HG02938 (cell line): ENCODE data around the gene MOV10.

ENCODE experiments used
- ATAC-seq: cut with Tn5 transposase; IDR thresholded peaks from one replicate; pipeline ENCODE4 v1.9.1; 2021; ENCODE audit warnings: mild to moderate bottlenecking, moderate library complexity; ENCODE audit not compliant: unreplicated experiment

Gene MOV10

DNA sequence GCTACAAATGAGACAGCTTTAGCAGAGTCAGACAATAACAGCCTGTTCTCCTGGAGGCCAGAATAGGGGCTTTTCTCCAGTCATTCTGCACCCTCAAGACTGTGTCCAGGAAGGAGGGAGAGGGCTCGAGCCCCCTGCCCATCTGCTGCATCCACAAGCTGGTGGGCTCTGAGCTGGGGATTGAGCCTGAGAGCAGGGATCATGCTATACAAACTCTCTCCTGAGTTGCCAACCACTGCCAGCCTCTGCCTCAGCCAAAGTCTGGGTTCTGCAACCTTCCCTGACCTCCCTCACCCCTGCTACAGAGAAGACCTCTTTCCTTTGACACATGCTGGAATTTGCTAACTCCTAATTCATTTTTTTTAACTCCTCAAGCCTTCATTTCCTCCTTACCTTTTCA lies 55.5 kb downstream of the MOV10 start:
- ATAC-seq: no peak

- no peak for ATAC-seq
These were observed 57.0 kb downstream of the MOV10 start for GRCh38 chr1:112731451-112731850.

DNA sequence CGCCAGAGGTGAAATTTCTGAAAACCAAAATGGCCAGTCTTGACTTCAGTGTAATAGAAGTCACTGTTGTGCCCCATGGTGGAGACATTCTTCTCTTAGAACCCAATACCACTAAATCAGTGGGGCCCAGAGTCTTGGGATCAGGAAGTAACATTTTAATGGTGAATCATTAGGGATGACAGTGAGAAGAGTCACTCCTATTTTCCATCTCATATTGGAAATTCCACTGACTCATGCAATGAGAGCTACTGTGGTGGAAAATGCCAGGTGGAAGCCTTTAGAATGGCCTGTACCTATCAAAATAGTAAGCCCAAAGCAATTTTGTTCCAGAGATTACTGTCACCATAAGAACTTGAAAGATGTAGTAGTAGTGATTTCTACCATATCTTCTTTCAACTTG lies 61.3 kb downstream of the MOV10 start:
- ATAC-seq: no peak

- no peak for ATAC-seq
These were observed 63.1 kb downstream of the MOV10 start for GRCh38 chr1:112737573-112737972.

- ATAC-seq: no peak
These were observed 68.9 kb downstream of the MOV10 start for GRCh38 chr1:112743174-112744008.

DNA sequence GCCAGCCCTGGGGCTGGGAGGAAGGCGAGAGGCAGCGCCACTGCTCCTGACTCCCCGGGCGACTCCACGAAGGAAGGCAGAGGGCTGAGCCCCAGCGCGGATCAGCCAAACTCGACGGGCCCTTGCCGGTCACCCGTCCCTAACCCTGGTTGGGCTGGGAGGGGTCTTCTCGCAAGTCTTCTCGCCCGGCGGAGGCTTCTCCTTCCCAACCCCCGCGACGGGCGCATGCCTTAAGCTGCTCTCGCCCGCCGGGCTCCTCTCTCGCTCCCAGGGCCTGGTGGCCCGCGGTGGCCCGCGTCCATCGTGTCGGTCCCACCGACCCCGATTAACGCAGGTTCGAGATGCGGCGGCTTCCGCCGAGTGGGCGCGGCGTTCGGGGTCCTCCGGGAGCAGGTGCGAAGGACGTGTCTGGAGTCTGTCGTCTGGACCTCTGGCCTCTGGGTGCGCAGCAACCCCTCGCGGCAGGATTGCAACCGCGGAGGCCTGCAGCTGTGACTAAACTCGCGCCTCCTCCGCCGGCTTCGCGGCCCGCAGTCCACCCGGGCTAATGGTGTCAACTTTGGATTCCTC lies 69.6 kb downstream of the MOV10 start:
- ATAC-seq: no peak

DNA sequence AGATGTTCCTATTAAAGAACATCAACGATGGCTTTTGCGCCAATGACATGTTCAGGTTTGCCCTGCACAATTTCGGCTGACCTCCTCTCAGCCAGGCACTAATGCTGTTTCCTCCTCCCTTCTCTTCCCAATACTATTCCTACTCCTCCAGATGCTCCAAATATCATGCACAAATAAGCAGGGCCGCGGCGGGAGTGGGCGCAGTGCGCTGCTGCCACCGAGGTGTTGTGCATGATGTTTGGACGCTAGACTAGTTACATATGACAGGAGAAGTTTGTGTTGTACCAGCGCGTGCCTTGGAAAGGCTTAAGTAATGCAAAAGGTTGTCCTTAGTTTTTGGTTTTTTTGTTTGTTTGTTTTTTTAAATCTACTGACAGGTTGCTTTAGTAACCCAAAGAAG lies 73.9 kb downstream of the MOV10 start:
- ATAC-seq: no peak
